ENCODE measurements around the gene MCF2L.
"Not testable (repeated sequence)": the region's sequence is repeated elsewhere in the genome, so short reads cannot be mapped to it uniquely, and the experiment has no call there.

Gene MCF2L

GRCh38 chr13:113073942-113074341 lies 104.9 kb downstream of the MCF2L start:
- no peak for DNase-seq

GRCh38 chr13:113074401-113074800 lies 105.4 kb downstream of the MCF2L start:
- DNase-seq = no peak

GRCh38 chr13:113074876-113075275 lies 105.9 kb downstream of the MCF2L start:
- no peak for DNase-seq

- DNase-seq = no peak
These were observed 106.7 kb downstream of the MCF2L start for GRCh38 chr13:113075711-113076110.

- no peak for DNase-seq
These were observed 107.8 kb downstream of the MCF2L start for GRCh38 chr13:113076681-113077401.

- DNase-seq = no peak
These were observed 108.5 kb downstream of the MCF2L start for GRCh38 chr13:113077566-113077952.

GRCh38 chr13:113077953-113078901 lies 109.2 kb downstream of the MCF2L start:
- DNase-seq = no peak

GRCh38 chr13:113078902-113079780 lies 110.1 kb downstream of the MCF2L start:
- no peak for DNase-seq

- DNase-seq = not testable (repeated sequence)
These were observed 110.7 kb downstream of the MCF2L start for GRCh38 chr13:113079781-113080080.

GRCh38 chr13:113080361-113080831 lies 111.4 kb downstream of the MCF2L start:
- DNase-seq = no peak

GRCh38 chr13:113080901-113081521 lies 112.0 kb downstream of the MCF2L start:
- DNase-seq = no peak

- no peak for DNase-seq
These were observed 113.4 kb downstream of the MCF2L start for GRCh38 chr13:113082198-113083021.

GRCh38 chr13:113083022-113083373 lies 114.0 kb downstream of the MCF2L start:
- DNase-seq = no peak

GRCh38 chr13:113083402-113084061 lies 114.5 kb downstream of the MCF2L start:
- no peak for DNase-seq

GRCh38 chr13:113084094-113084942 lies 115.3 kb downstream of the MCF2L start:
- no peak for DNase-seq

GRCh38 chr13:113084943-113085540 lies 116.0 kb downstream of the MCF2L start:
- DNase-seq = no peak

GRCh38 chr13:113086031-113086750 lies 117.2 kb downstream of the MCF2L start:
- no peak for DNase-seq

GRCh38 chr13:113086991-113087922 lies 118.2 kb downstream of the MCF2L start:
- no peak for DNase-seq
